Omental fat pad (tissue), 4 donors: ENCODE data around the gene ATP6V0D1. TPM values are rescaled to one million over a fixed set of nuclear protein-coding genes. Genes with fewer than 3 reads are reported as not detected.

Experiments used
- ATAC-seq: fragments of 150-250 bp; one replicate; pipeline ENCODE4 v1.9.1; 2016; ENCODE audit warnings: mild to moderate bottlenecking, moderate library complexity; ENCODE audit not compliant: low FRiP score
- DNase-seq: peaks from one replicate; pipeline ENCODE4 v3.0.0-alpha.2; 2019; ENCODE audit warnings: low spot score
- CTCF ChIP-seq, 3 donors: fragments of 450-650 bp; IDR thresholded peaks; one replicate each; pipeline ENCODE4 v1.5.1; 2016 to 2017; ENCODE audit warnings: antibody characterized with exemption in 3 of 3, mild to moderate bottlenecking in 3 of 3, moderate library complexity in 2 of 3
- total RNA-seq, 4 donors: library from RNA; depleted of rRNA; stranded (reverse); fragments of >200 nt; gene quantifications; one replicate each; pipeline ENCODE4 v1.1.0, GENCODE V29; 2016

Gene ATP6V0D1
- total RNA-seq, 4 donors from 2014 or later = 67.8 to 154 (median 124) TPM

GRCh38 chr16:67398546-67399217 is 82.3 kb downstream of the ATP6V0D1 start:
- no peak for ATAC-seq
- no peak for TF ChIP-seq CTCF (IDR thresholded peaks at IDR 0.05)
- no peak for DNase-seq

GRCh38 chr16:67397812-67398545 is 83.0 kb downstream of the ATP6V0D1 start:
- no peak for TF ChIP-seq CTCF (IDR thresholded peaks at IDR 0.05)
- ATAC-seq (no peak), DNase-seq (no peak)

DNA sequence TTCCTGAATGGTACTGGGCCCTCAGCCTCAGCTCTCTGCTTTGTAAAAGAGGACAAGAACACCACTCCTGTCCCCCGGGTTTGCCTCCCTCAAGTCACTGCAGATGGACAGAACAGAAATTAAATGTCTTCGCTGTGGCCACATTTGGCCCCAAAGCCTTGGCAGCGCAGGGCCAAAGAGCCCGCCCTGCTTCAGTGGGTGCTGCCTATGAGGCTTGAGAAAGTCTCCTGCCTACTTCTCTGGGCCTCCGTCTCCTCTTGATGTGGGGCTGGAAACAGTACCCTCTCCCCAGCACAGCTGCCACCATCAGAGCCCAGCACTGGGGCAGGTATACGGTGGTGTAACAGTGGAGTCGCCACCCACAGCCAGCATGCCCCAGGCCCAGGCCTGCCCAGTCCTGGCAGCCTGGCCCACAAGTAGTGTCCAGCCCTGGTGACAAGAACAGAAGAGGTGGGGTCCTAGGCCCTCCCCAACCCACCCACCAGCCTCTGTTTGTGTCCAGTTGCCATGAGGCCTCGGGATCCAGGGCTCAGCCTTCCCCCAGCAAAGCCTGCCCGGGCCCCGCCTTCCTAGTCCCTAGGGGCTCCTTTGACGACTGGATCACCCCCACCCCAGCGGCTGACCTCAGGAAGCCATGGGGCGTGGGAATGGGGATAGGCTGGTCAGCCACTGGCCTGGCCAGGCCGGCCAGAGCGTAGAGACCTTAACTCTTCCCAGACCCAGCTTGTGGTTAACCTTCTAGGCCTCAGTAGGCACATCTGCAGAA is 83.7 kb downstream of the ATP6V0D1 start:
- ATAC-seq = no peak

DNA sequence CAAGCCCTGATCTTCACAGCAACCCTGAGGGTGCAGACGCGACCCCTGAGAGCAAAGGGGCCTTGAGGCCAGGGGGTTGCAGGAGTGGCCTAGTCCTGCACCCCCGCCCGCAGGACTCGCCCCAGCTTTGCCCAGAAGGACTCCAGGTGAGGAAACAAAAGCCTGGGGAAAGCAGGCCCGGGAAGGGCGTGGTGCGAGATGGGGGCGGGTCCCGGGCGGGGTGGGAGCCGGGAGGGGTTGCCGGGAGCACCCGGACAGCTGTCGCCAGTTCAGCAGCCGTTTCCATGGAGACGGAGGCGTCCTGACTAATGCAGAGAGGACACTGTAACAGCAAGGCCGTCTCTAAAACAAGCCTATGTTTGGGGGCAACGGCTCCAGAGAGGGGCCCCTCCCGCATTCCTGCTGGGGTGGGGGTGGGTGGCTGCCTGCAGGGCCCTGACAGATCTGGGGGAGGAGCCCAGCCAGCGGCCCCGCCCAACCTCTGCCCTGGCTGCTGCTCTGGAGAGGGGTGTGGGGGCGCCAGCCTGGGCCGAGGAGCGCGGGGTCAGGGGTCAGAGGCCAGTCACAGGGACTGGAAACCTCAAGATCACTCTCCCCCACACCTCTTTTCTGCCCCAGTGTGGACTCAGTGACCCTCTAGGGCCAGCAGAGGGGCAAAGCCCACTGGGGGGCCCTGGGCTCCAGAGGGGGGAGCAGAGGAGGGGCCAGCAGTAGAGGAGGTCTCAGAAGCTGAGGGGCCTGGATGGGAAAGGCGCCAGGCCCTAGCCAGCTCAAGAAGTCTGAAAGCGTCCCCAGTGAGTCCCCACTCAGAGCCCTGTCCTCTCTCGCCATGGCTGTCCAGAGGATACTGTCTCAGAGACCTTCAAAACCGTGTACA is 84.6 kb downstream of the ATP6V0D1 start:
- DNase-seq = no peak
- peak; percentile 18 for ATAC-seq
- TF ChIP-seq CTCF (IDR thresholded peaks at IDR 0.05) = no peak

More for the DNA sequence above, 83.7 kb downstream of the ATP6V0D1 start:
- no peak for DNase-seq
- no peak for TF ChIP-seq CTCF (IDR thresholded peaks at IDR 0.05)

DNA sequence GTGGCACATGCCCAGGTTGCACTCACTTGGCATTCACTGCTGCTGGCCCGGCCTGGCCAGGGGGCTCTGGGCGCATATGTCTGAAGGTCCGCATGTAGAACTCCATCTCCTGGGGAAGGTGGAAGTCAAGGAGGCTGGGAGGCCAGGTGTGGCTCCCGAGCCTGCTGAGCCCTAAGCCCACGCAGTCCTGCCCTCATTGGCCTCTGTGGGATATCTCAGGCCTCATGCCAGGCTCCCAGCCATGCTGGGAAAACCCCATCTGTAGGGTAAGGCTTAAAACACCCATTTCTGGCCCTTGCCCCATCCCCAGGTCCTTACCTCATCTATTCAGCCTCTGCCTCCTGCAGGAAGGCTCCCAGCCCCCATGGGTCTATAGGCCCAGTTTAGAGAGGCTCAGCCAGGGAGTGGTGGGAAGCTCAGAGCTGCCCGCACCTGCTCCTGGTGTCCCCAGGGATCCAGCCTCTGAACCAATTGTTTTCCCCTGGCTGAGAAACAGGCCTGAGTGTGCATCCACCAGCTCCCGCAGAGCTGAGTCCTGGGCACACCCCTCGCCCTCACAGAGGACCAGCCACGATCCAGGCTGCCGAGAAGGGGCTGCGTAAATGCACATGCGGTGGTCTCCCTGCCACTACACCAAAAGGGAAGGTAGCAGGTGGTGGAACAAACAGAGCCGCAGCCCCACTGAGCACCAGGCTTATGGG is 85.3 kb downstream of the ATP6V0D1 start:
- ATAC-seq = no peak
- DNase-seq = no peak
- TF ChIP-seq CTCF (IDR thresholded peaks at IDR 0.05) = no peak

- no peak for ATAC-seq
- DNase-seq = no peak
- no peak for TF ChIP-seq CTCF (IDR thresholded peaks at IDR 0.05)
Observed at GRCh38 chr16:67395105-67395457, 85.9 kb downstream of the ATP6V0D1 start.
